ENCODE results near the gene ZNF628. TPM values are rescaled to one million over a fixed set of nuclear protein-coding genes. Genes with fewer than 3 reads are reported as not detected.

ZNF628 gene
- total RNA-seq, 2 donors from 2014 or later: 9.9 to 12.6 TPM

- Mint-ChIP-seq H3K27me3 (ENCODE audit: insufficient read depth) (peaks cover 27% of the 10 kb centered on the region), H3K27ac (no peak overlapping the region), H3K9me3 (no peaks in the 10 kb centered on the region), H3K36me3 (ENCODE audit: low read depth) (no peaks in the 10 kb centered on the region), H3K4me1 (peaks cover 7% of the 10 kb centered on the region), H3K4me3 (no peak overlapping the region)
- 21 to 40% methylated on average over 3 to 4 of the region's 4 CpGs for WGBS, 2 experiments (ENCODE audit: insufficient coverage in 1 of 2, insufficient read length in 1 of 2)
- Histone ChIP-seq H3K9me3 (ENCODE audit: control insufficient read depth, low read length) (no peaks in the 10 kb centered on the region), H3K36me3 (ENCODE audit: control insufficient read depth, insufficient read depth, low read length) (no peaks in the 10 kb centered on the region), H3K4me1 (ENCODE audit: control insufficient read depth, insufficient read depth, low read length) (no peaks in the 10 kb centered on the region), H3K9ac (ENCODE audit: extremely low read depth, low read length, poor library complexity, severe bottlenecking) (no peak overlapping the region), H3K4me3 (ENCODE audit: low read length) (no peak overlapping the region), H3K27me3 (ENCODE audit: control insufficient read depth, insufficient read depth, low read length, poor library complexity, severe bottlenecking) (no peaks in the 10 kb centered on the region), H3K27ac (ENCODE audit: low read depth, low read length) (no peak overlapping the region)
- no peak for TF ChIP-seq CTCF (conservative IDR thresholded peaks at IDR 0.05)
- no peak for DNase-seq
Observed at GRCh38 chr19:55468054-55468393, 8.4 kb upstream of the ZNF628 start.

GRCh38 chr19:55471266-55471665 is 5.2 kb upstream of the ZNF628 start:
- H3K27me3 ChIP-seq (ENCODE audit: control insufficient read depth, insufficient read depth, low read length, poor library complexity, severe bottlenecking): no peaks in the 10 kb centered on the region
- DNase-seq: no peak
- peaks cover 8% of the 10 kb centered on the region for H3K4me1 Mint-ChIP-seq
- H3K9me3 ChIP-seq (ENCODE audit: control insufficient read depth, low read length): no peaks in the 10 kb centered on the region
- H3K9ac ChIP-seq (ENCODE audit: extremely low read depth, low read length, poor library complexity, severe bottlenecking): no peak overlapping the region
- H3K27me3 Mint-ChIP-seq (ENCODE audit: insufficient read depth): peaks cover 4% of the 10 kb centered on the region
- 92 to 93% methylated on average over 12 to 13 of the region's 13 CpGs for WGBS, 2 experiments (ENCODE audit: insufficient coverage in 1 of 2, insufficient read length in 1 of 2)
- no peaks in the 10 kb centered on the region for H3K9me3 Mint-ChIP-seq
- H3K4me3 Mint-ChIP-seq: no peak overlapping the region
- TF ChIP-seq CTCF (conservative IDR thresholded peaks at IDR 0.05): no peak
- no peaks in the 10 kb centered on the region for H3K4me1 ChIP-seq (ENCODE audit: control insufficient read depth, insufficient read depth, low read length)
- no peak overlapping the region for H3K27ac Mint-ChIP-seq
- H3K36me3 ChIP-seq (ENCODE audit: control insufficient read depth, insufficient read depth, low read length): no peaks in the 10 kb centered on the region
- H3K4me3 ChIP-seq (ENCODE audit: low read length): no peak overlapping the region
- H3K36me3 Mint-ChIP-seq (ENCODE audit: low read depth): no peaks in the 10 kb centered on the region
- H3K27ac ChIP-seq (ENCODE audit: low read depth, low read length): no peak overlapping the region

- no peak overlapping the region for H3K27ac ChIP-seq (ENCODE audit: low read depth, low read length)
- H3K27me3 Mint-ChIP-seq (ENCODE audit: insufficient read depth): no peaks in the 10 kb centered on the region
- no peaks in the 10 kb centered on the region for H3K36me3 Mint-ChIP-seq (ENCODE audit: low read depth)
- no peak for TF ChIP-seq CTCF (conservative IDR thresholded peaks at IDR 0.05)
- no peaks in the 10 kb centered on the region for H3K4me1 ChIP-seq (ENCODE audit: control insufficient read depth, insufficient read depth, low read length)
- no peak overlapping the region for H3K27ac Mint-ChIP-seq
- H3K4me1 Mint-ChIP-seq: peaks cover 11% of the 10 kb centered on the region
- H3K9me3 ChIP-seq (ENCODE audit: control insufficient read depth, low read length): no peaks in the 10 kb centered on the region
- peak; percentile 45 for DNase-seq
- no peaks in the 10 kb centered on the region for H3K27me3 ChIP-seq (ENCODE audit: control insufficient read depth, insufficient read depth, low read length, poor library complexity, severe bottlenecking)
- no peak overlapping the region for H3K4me3 ChIP-seq (ENCODE audit: low read length)
- no peaks in the 10 kb centered on the region for H3K36me3 ChIP-seq (ENCODE audit: control insufficient read depth, insufficient read depth, low read length)
- H3K4me3 Mint-ChIP-seq: no peak overlapping the region
- WGBS, 2 experiments (ENCODE audit: insufficient coverage in 1 of 2, insufficient read length in 1 of 2): 88 to 94% methylated on average over 8 of the region's 8 CpGs
- no peak overlapping the region for H3K9ac ChIP-seq (ENCODE audit: extremely low read depth, low read length, poor library complexity, severe bottlenecking)
- H3K9me3 Mint-ChIP-seq: no peaks in the 10 kb centered on the region
Observed at GRCh38 chr19:55472463-55472862, 4.0 kb upstream of the ZNF628 start.
